Endothelial cell of umbilical vein (primary cell): Measurements from ENCODE around the gene SESN1. TPM values are rescaled to one million over a fixed set of nuclear protein-coding genes. Genes with fewer than 3 reads are reported as not detected.

ENCODE experiments used
- BruUV-seq: library from RNA; stranded (reverse); fragments of 400-500 nt; replicated peaks from 2 replicates; lab custom pipeline; 2021; lab: Mats Ljungman, UMichigan
- CTCF ChIA-PET: fragments of 300-600, 350-600 bp; sonication (Branson Sonifier 250); formaldehyde crosslinking; loops from one replicate; lab custom pipeline; 2021; ENCODE audit warnings: antibody characterized with exemption, inconsistent platforms; lab: Charles Lee
- POLR2A ChIA-PET: fragments of 300-600, 350-600 bp; sonication (Branson Sonifier 250); formaldehyde crosslinking; loops from one replicate; lab custom pipeline; 2021; ENCODE audit warnings: antibody characterized with exemption, inconsistent platforms; lab: Charles Lee
- DNase-seq: peaks from one replicate; pipeline ENCODE4 v3.0.0-alpha.2; 2011; ENCODE audit warnings: low read depth, low spot score
- FAIRE-seq: peaks from 2 replicates; lab custom pipeline; 2011; peaks lifted over from hg19 to GRCh38; lab: Jason Lieb, UNC
- H2AFZ ChIP-seq: 2 replicates; pipeline ENCODE4 v1.6.0; 2012; ENCODE audit warnings: low read depth, low read length, control low read depth, inconsistent platforms
- H3K27ac ChIP-seq: 2 replicates; pipeline ENCODE4 v1.5.1; 2011; ENCODE audit warnings: low read depth, mild to moderate bottlenecking, control low read depth, low read length, moderate library complexity; ENCODE audit not compliant: insufficient read depth
- H3K27me3 ChIP-seq, 2 experiments: 2 replicates each; pipeline versions ENCODE4 v1.6.0 to v1.6.1; 2011; ENCODE audit warnings: low read length in 2 of 2, mixed read lengths in 1 of 2; ENCODE audit not compliant: control insufficient read depth in 2 of 2, insufficient read depth in 2 of 2
- H3K36me3 ChIP-seq, 2 experiments: 2 replicates in 1 of 2; 3 replicates in 1 of 2; pipeline ENCODE4 v1.5.1; 2011; ENCODE audit warnings: low read length in 2 of 2, mild to moderate bottlenecking in 1 of 2, moderate library complexity in 1 of 2; ENCODE audit not compliant: control insufficient read depth in 2 of 2, insufficient read depth in 2 of 2; ENCODE audit errors: extremely low read depth in 1 of 2
- H3K4me1 ChIP-seq: 3 replicates; pipeline ENCODE4 v1.5.1; 2011; ENCODE audit warnings: mild to moderate bottlenecking, low read length; ENCODE audit not compliant: control insufficient read depth, insufficient read depth; ENCODE audit errors: extremely low read depth
- H3K4me2 ChIP-seq: 2 replicates; pipeline ENCODE4 v1.6.1; 2011; ENCODE audit warnings: low read length, control low read depth, mixed read lengths; ENCODE audit not compliant: insufficient read depth
- H3K4me3 ChIP-seq, 3 experiments: fragments of 200-600 bp in 1 of 3; sonication (generic), shearing (Covaris generic) in 1 of 3; replicated peaks in 1 of 3; 2 replicates each; pipeline ENCODE4 v1.5.1; 2011 to 2016; ENCODE audit warnings: control low read depth in 3 of 3, low read length in 3 of 3, mild to moderate bottlenecking in 2 of 3, inconsistent platforms in 1 of 3, low read depth in 1 of 3, moderate library complexity in 1 of 3; ENCODE audit not compliant: insufficient read depth in 1 of 3
- H3K79me2 ChIP-seq: 2 replicates; pipeline ENCODE4 v1.6.0; 2012; ENCODE audit warnings: low read length, inconsistent platforms; ENCODE audit not compliant: control insufficient read depth, insufficient read depth
- H3K9ac ChIP-seq: replicated peaks from 2 replicates; pipeline ENCODE3; 2011; ENCODE audit warnings: low read length, control low read depth; ENCODE audit not compliant: insufficient read depth; ENCODE audit errors: extremely low read depth
- H3K9me1 ChIP-seq: replicated peaks from 3 replicates; pipeline ENCODE4 v1.6.0; 2011; ENCODE audit warnings: mild to moderate bottlenecking, low read length; ENCODE audit not compliant: control insufficient read depth, insufficient read depth; ENCODE audit errors: extremely low read depth
- H3K9me3 ChIP-seq: replicated peaks from 2 replicates; pipeline ENCODE4 v1.5.1; 2012; ENCODE audit warnings: low read length, inconsistent platforms; ENCODE audit not compliant: control insufficient read depth, insufficient read depth
- H4K20me1 ChIP-seq: replicated peaks from 2 replicates; pipeline ENCODE3; 2011; ENCODE audit warnings: mild to moderate bottlenecking, low read length; ENCODE audit not compliant: control insufficient read depth, insufficient read depth; ENCODE audit errors: extremely low read depth
- EZH2 ChIP-seq: IDR thresholded peaks from 2 replicates; pipeline ENCODE4 v1.6.1; 2012; ENCODE audit warnings: borderline replicate concordance, low read depth, mild to moderate bottlenecking, moderate library complexity, low read length, inconsistent platforms; ENCODE audit not compliant: severe bottlenecking
- FOS ChIP-seq: IDR thresholded peaks from 2 replicates; pipeline ENCODE4 v1.6.1; 2011; ENCODE audit warnings: mild to moderate bottlenecking, low read length, moderate library complexity, borderline replicate concordance; ENCODE audit not compliant: insufficient read depth
- GATA2 ChIP-seq: IDR thresholded peaks from 2 replicates; pipeline ENCODE4 v1.7.0; 2011; ENCODE audit warnings: low read depth, mild to moderate bottlenecking, moderate library complexity, mixed read lengths, low read length; ENCODE audit not compliant: insufficient read length, insufficient read depth
- JUN ChIP-seq: IDR thresholded peaks from 2 replicates; pipeline ENCODE4 v1.6.1; 2011; ENCODE audit warnings: borderline replicate concordance, low read depth; ENCODE audit not compliant: insufficient read length, insufficient read depth
- MYC ChIP-seq: IDR thresholded peaks from one replicate; pipeline ENCODE4 v1.6.1; 2011; ENCODE audit warnings: mild to moderate bottlenecking, low read depth, low read length
- POLR2A ChIP-seq: IDR thresholded peaks from 2 replicates; pipeline ENCODE4 v1.6.1; 2012; ENCODE audit warnings: low read depth, mild to moderate bottlenecking, control low read depth, low read length
- POLR2AphosphoS5 ChIP-seq: IDR thresholded peaks from 2 replicates; pipeline ENCODE4 v1.6.1; 2012; ENCODE audit warnings: low read depth, mild to moderate bottlenecking, control low read depth, low read length, moderate library complexity; ENCODE audit not compliant: insufficient read depth
- dilution Hi-C: fragments of 300-500 bp; cut with MboI; formaldehyde crosslinking; loops from one replicate; pipeline ENCODE4 v1.15.0; 2019; ENCODE audit warnings: low sequenced_read_pairs; ENCODE audit not compliant: extremely low pct_ligation_motif_present
- intact Hi-C: fragments of 100-400 bp; cut with micrococcal nuclease; formaldehyde crosslinking; loops from one replicate; pipeline ENCODE4 v1.10.0; 2022
- polyA plus RNA-seq, 4 experiments: library from polyadenylated mRNA; depleted of rRNA in 3 of 4; stranded (reverse) in 3 of 4; unstranded in 1 of 4; fragments of >200 nt; gene quantifications; 2 replicates each; pipeline versions ENCODE4 v1.2.1 to v1.2.3, GENCODE V29; 2011 to 2012; ENCODE audit warnings: missing spikeins in 1 of 4
- total RNA-seq: library from RNA; stranded (reverse); gene quantifications from 2 replicates; pipeline ENCODE4 v1.2.3, GENCODE V29; 2021
- TF ChIP-seq, protein P1 (sequence below): IDR thresholded peaks from 2 replicates; pipeline ENCODE4 v1.6.1; 2011; ENCODE audit not compliant: insufficient read depth, insufficient read length
- TF ChIP-seq, protein P2 (sequence below), 2 donors: IDR thresholded peaks; 1 replicate in 1 of 2; 2 replicates in 1 of 2; pipeline ENCODE4 v1.5.1; 2011; ENCODE audit warnings: low read length in 2 of 2, mild to moderate bottlenecking in 2 of 2, moderate library complexity in 2 of 2, control low read depth in 1 of 2, inconsistent platforms in 1 of 2, low read depth in 1 of 2; ENCODE audit not compliant: insufficient read depth in 1 of 2; ENCODE audit errors: extremely low read depth in 1 of 2

The SESN1 gene
- total and polyA plus RNA-seq, 2 donors (not counting 3 experiments of a cell fraction or from before 2014, with no cell fraction given), result 7.1 to 15.6 TPM

DNA sequence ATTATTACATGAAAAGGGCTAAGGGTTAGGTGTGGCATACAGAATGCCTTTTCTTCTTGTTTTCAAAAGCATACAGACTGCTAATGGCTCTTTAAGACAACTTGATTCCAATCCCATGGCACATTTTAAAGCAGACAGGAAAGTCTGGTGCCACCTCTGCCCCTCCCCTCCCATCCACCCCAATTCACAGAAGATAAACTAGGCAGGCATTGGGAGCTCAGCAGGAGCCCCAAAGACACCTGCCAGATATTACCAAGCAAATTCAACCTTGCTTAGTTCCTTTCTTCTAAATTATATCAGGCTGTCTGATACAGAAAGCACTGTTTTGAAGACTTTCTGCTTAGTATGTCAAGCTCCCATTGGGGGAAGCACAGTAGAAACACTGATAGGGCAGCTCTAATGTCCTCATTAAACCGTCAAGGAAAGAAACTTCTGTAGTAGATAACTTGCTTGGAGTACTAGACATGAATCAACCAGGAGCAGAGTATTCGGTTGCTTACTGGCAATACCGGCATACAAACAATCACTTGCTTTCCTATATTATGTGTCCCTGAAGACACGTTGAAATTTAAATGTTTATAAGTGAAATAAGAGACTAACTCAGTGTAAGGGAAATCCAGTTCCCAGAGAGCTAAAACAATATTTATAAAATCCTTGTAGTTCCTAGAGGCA, 13.0 kb downstream of the SESN1 start:
- intact Hi-C loops, result no loop called here
- Histone ChIP-seq H3K4me1 (peaks cover 2% of the 10 kb centered on the region), H2AFZ (no peak overlapping the region), H3K27me3 (no peaks in the 10 kb centered on the region), H3K9ac (no peak overlapping the region), H3K27ac (no peak overlapping the region), H4K20me1 (no peaks in the 10 kb centered on the region), H3K79me2 (no peaks in the 10 kb centered on the region), H3K9me1 (no peaks in the 10 kb centered on the region), H3K4me3 (no peak overlapping the region), H3K4me2 (no peak overlapping the region), H3K36me3 (no peaks in the 10 kb centered on the region), H3K9me3 (no peaks in the 10 kb centered on the region)
- no TSS peak for BruUV-seq
- DNase-seq (no peak), FAIRE-seq (no peak)
- dilution Hi-C loops, result no loop called here
- ChIA-PET POLR2A (no interaction called here), CTCF (interaction anchor here (0.5 to 1.9 kb wide), 4 partner anchors 9 to 540 kb away, joined by 3 to 7 read pairs (median 4); no protein-coding TSS in a partner anchor)
- TF ChIP-seq, protein P1, sequence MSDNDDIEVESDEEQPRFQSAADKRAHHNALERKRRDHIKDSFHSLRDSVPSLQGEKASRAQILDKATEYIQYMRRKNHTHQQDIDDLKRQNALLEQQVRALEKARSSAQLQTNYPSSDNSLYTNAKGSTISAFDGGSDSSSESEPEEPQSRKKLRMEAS, result no peak
- TF ChIP-seq EZH2 (no peak), MYC (no peak), FOS (no peak), GATA2 (no peak), JUN (no peak), POLR2AphosphoS5 (no peak), POLR2A (no peak)
- TF ChIP-seq, protein P2, sequence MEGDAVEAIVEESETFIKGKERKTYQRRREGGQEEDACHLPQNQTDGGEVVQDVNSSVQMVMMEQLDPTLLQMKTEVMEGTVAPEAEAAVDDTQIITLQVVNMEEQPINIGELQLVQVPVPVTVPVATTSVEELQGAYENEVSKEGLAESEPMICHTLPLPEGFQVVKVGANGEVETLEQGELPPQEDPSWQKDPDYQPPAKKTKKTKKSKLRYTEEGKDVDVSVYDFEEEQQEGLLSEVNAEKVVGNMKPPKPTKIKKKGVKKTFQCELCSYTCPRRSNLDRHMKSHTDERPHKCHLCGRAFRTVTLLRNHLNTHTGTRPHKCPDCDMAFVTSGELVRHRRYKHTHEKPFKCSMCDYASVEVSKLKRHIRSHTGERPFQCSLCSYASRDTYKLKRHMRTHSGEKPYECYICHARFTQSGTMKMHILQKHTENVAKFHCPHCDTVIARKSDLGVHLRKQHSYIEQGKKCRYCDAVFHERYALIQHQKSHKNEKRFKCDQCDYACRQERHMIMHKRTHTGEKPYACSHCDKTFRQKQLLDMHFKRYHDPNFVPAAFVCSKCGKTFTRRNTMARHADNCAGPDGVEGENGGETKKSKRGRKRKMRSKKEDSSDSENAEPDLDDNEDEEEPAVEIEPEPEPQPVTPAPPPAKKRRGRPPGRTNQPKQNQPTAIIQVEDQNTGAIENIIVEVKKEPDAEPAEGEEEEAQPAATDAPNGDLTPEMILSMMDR (IDR thresholded peaks at IDR 0.05; ENCODE audit: extremely low read depth in 1 of 2, insufficient read depth in 1 of 2, low read depth in 1 of 2, low read length in 2 of 2), result no peak
